DOHH2 (cell line): Measurements from ENCODE around the gene PDZD4.

Experiments used
- H3F3A ChIP-seq: fragments of 200-600 bp; sonication (generic), shearing (Covaris generic); 2 replicates; pipeline ENCODE4 v1.6.0; 2016; ENCODE audit warnings: antibody characterized with exemption, mild to moderate bottlenecking; ENCODE audit not compliant: control insufficient read depth, insufficient read depth
- H3K27ac ChIP-seq: fragments of 200-600 bp; sonication (generic); 2 replicates; pipeline ENCODE4 v1.5.1; 2014; ENCODE audit warnings: low read depth, mild to moderate bottlenecking, low read length, moderate library complexity
- H3K27me3 ChIP-seq: fragments of 200-600 bp; sonication (generic); 2 replicates; pipeline ENCODE4 v1.6.1; 2014; ENCODE audit warnings: mild to moderate bottlenecking, low read length, mixed read lengths; ENCODE audit not compliant: control insufficient read depth
- H3K36me3 ChIP-seq: fragments of 200-600 bp; sonication (generic); 2 replicates; pipeline ENCODE4 v1.6.1; 2014; ENCODE audit warnings: mild to moderate bottlenecking, low read length, moderate library complexity, mixed read lengths; ENCODE audit not compliant: control insufficient read depth
- H3K4me1 ChIP-seq: fragments of 200-600 bp; sonication (generic); 2 replicates; pipeline ENCODE4 v1.6.1; 2014; ENCODE audit warnings: mild to moderate bottlenecking, low read length, mixed read lengths; ENCODE audit not compliant: control insufficient read depth
- H3K4me2 ChIP-seq: fragments of 200-600 bp; sonication (generic); 2 replicates; pipeline ENCODE4 v1.6.0; 2014; ENCODE audit warnings: mild to moderate bottlenecking, low read length, moderate library complexity
- H3K4me3 ChIP-seq: fragments of 200-600 bp; sonication (generic); 2 replicates; pipeline ENCODE4 v1.5.1; 2014; ENCODE audit warnings: mild to moderate bottlenecking, low read length, mixed read lengths
- H3K79me2 ChIP-seq: fragments of 200-600 bp; sonication (generic); 2 replicates; pipeline ENCODE4 v1.6.1; 2014; ENCODE audit warnings: mild to moderate bottlenecking, low read length, mixed read lengths; ENCODE audit not compliant: control insufficient read depth
- H3K9me2 ChIP-seq: fragments of 200-600 bp; sonication (generic); replicated peaks from 2 replicates; pipeline ENCODE4 v1.6.1; 2014; ENCODE audit warnings: mild to moderate bottlenecking, low read length, mixed read lengths; ENCODE audit not compliant: control insufficient read depth
- H3K9me3 ChIP-seq: fragments of 200-600 bp; sonication (generic); 2 replicates; pipeline ENCODE4 v1.6.1; 2014; ENCODE audit warnings: antibody characterized with exemption, low read length, mixed read lengths; ENCODE audit not compliant: control insufficient read depth, insufficient read depth
- H4K20me1 ChIP-seq: fragments of 200-600 bp; sonication (generic); 2 replicates; pipeline ENCODE4 v1.6.0; 2014; ENCODE audit warnings: low read depth, mild to moderate bottlenecking, antibody characterized with exemption, low read length, moderate library complexity; ENCODE audit not compliant: control insufficient read depth, insufficient read depth
- CTCF ChIP-seq: fragments of 200-600 bp; sonication (generic); IDR thresholded peaks from one replicate; pipeline ENCODE4 v1.5.1; 2014; ENCODE audit warnings: antibody characterized with exemption, mild to moderate bottlenecking, low read depth, low read length; ENCODE audit not compliant: poor library complexity, severe bottlenecking
- EZH2phosphoT487 ChIP-seq: fragments of 200-600 bp; sonication (generic); IDR thresholded peaks from 2 replicates; pipeline ENCODE4 v1.6.1; 2017; ENCODE audit warnings: borderline replicate concordance, mild to moderate bottlenecking, antibody characterized with exemption, low read length, moderate library complexity, mixed read lengths

Gene PDZD4

GRCh38 chrX:153792368-153792767 lies 38.0 kb downstream of the PDZD4 start:
- no peaks in the 10 kb centered on the region for H3K27me3 ChIP-seq
- peaks cover 55% of the 10 kb centered on the region for H3K79me2 ChIP-seq
- H3K4me1 ChIP-seq: peaks cover 20% of the 10 kb centered on the region
- no peaks in the 10 kb centered on the region for H3F3A ChIP-seq
- no peak overlapping the region; the same call in 1 of the 2 replicates for H3K4me3 ChIP-seq
- peaks cover 18% of the 10 kb centered on the region for H3K36me3 ChIP-seq
- no peaks in the 10 kb centered on the region for H3K9me2 ChIP-seq
- TF ChIP-seq CTCF (no peak), EZH2phosphoT487 (no peak)
- H4K20me1 ChIP-seq: no peaks in the 10 kb centered on the region
- no peaks in the 10 kb centered on the region for H3K9me3 ChIP-seq
- H3K27ac ChIP-seq: no peak overlapping the region
- H3K4me2 ChIP-seq: no peak overlapping the region

GRCh38 chrX:153791104-153791852 lies 39.1 kb downstream of the PDZD4 start:
- Histone ChIP-seq H3F3A (no peaks in the 10 kb centered on the region), H4K20me1 (no peaks in the 10 kb centered on the region), H3K36me3 (peaks cover 7% of the 10 kb centered on the region), H3K9me3 (no peaks in the 10 kb centered on the region), H3K27ac (no peak overlapping the region), H3K4me3 (no peak overlapping the region), H3K4me2 (no peak overlapping the region), H3K4me1 (peaks cover 20% of the 10 kb centered on the region), H3K79me2 (peaks cover 50% of the 10 kb centered on the region), H3K9me2 (no peaks in the 10 kb centered on the region), H3K27me3 (no peaks in the 10 kb centered on the region)
- TF ChIP-seq CTCF (no peak), EZH2phosphoT487 (no peak)

GRCh38 chrX:153789654-153790053 lies 40.7 kb downstream of the PDZD4 start:
- no peak overlapping the region for H3K27ac ChIP-seq
- H3K4me2 ChIP-seq: no peak overlapping the region
- H3K9me2 ChIP-seq: no peaks in the 10 kb centered on the region
- H3K9me3 ChIP-seq: no peaks in the 10 kb centered on the region
- H4K20me1 ChIP-seq: no peaks in the 10 kb centered on the region
- H3K27me3 ChIP-seq: no peaks in the 10 kb centered on the region
- TF ChIP-seq EZH2phosphoT487: no peak
- TF ChIP-seq CTCF: no peak
- peaks cover 10% of the 10 kb centered on the region for H3K4me1 ChIP-seq
- no peak overlapping the region for H3K4me3 ChIP-seq
- H3F3A ChIP-seq: no peaks in the 10 kb centered on the region
- peaks cover 34% of the 10 kb centered on the region for H3K79me2 ChIP-seq
- peaks cover 3% of the 10 kb centered on the region for H3K36me3 ChIP-seq
